ENCODE data around the gene PFDN6.

DNA sequence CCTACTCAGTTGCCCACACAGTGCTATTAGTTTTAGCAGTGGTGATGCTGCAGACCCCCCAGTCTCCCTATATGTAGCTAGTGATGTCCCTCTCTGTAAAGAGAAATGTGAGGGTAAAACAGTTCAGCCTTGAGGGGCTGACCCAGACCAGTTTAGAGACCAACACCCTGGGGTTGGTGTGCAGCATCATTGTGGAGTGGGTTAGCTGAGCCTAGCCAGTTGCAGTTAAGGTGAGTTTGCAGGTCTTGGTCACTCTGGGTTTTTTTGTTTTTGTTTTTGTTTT, 12.9 kb upstream of the PFDN6 start:
- TF ChIP-seq POLR2A (IDR thresholded peaks at IDR 0.05), result no peak
- no peak for TF ChIP-seq CTCF (IDR thresholded peaks at IDR 0.05)
- no peak for TF ChIP-seq POLR2AphosphoS5 (IDR thresholded peaks at IDR 0.05; ENCODE audit: insufficient read depth in 1 of 2, low read depth in 1 of 2)
